ENCODE measurements around the gene SORCS3.

The SORCS3 gene

DNA sequence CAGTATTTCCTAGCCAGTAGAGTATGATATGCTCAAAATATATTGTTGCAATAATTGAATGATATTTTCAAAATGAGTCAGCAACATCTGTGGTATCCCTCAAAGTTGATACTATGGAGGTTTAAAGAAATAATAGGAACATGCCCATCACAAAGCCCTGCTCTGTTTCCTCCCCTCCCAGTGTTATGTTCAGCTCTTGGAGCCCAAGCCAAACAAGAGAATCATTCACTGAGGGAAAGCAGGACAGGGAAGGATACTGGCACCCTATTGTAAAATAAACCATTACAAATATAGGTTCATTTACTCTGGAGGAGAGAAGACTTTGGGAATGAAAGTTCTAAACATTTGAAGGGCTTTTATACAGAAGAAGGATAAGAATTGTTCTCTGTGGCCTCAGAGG, 37.6 kb downstream of the SORCS3 start:
- no peak overlapping the region for H3K27ac ChIP-seq (ENCODE audit: low read length)
- no peaks in the 10 kb centered on the region for H3K4me1 ChIP-seq (ENCODE audit: control insufficient read depth in 1 of 2, insufficient read depth in 2 of 2, low read length in 2 of 2)
- H3K36me3 ChIP-seq (ENCODE audit: control insufficient read depth in 1 of 2, insufficient read depth in 2 of 2, low read length in 2 of 2), result no peaks in the 10 kb centered on the region
- no peak overlapping the region for H3K4me3 ChIP-seq (ENCODE audit: low read depth in 1 of 2, low read length in 2 of 2)
- no peaks in the 10 kb centered on the region for H3K27me3 ChIP-seq (ENCODE audit: low read depth, low read length)
- H3K9me3 ChIP-seq (ENCODE audit: control insufficient read depth in 1 of 2, low read length in 2 of 2), result peaks cover 0 to 4% of the 10 kb centered on the region in 2 donors

GRCh38 chr10:104680467-104681401, 39.6 kb downstream of the SORCS3 start:
- Histone ChIP-seq H3K9me3 (ENCODE audit: control insufficient read depth in 1 of 2, low read length in 2 of 2) (peaks cover 0 to 4% of the 10 kb centered on the region in 2 donors), H3K27me3 (ENCODE audit: low read depth, low read length) (no peaks in the 10 kb centered on the region), H3K4me3 (ENCODE audit: low read depth in 1 of 2, low read length in 2 of 2) (peak overlapping the region; percentile 52 to 62), H3K36me3 (ENCODE audit: control insufficient read depth in 1 of 2, insufficient read depth in 2 of 2, low read length in 2 of 2) (no peaks in the 10 kb centered on the region), H3K27ac (ENCODE audit: low read length) (no peak overlapping the region), H3K4me1 (ENCODE audit: control insufficient read depth in 1 of 2, insufficient read depth in 2 of 2, low read length in 2 of 2) (no peaks in the 10 kb centered on the region)

GRCh38 chr10:104681485-104681884, 40.4 kb downstream of the SORCS3 start:
- Histone ChIP-seq H3K9me3 (ENCODE audit: control insufficient read depth in 1 of 2, low read length in 2 of 2) (peaks cover 0 to under 1% of the 10 kb centered on the region in 2 donors), H3K4me3 (ENCODE audit: low read depth in 1 of 2, low read length in 2 of 2) (peak overlapping the region; percentile 52 to 62), H3K27ac (ENCODE audit: low read length) (no peak overlapping the region), H3K27me3 (ENCODE audit: low read depth, low read length) (no peaks in the 10 kb centered on the region), H3K4me1 (ENCODE audit: control insufficient read depth in 1 of 2, insufficient read depth in 2 of 2, low read length in 2 of 2) (no peaks in the 10 kb centered on the region), H3K36me3 (ENCODE audit: control insufficient read depth in 1 of 2, insufficient read depth in 2 of 2, low read length in 2 of 2) (no peaks in the 10 kb centered on the region)

DNA sequence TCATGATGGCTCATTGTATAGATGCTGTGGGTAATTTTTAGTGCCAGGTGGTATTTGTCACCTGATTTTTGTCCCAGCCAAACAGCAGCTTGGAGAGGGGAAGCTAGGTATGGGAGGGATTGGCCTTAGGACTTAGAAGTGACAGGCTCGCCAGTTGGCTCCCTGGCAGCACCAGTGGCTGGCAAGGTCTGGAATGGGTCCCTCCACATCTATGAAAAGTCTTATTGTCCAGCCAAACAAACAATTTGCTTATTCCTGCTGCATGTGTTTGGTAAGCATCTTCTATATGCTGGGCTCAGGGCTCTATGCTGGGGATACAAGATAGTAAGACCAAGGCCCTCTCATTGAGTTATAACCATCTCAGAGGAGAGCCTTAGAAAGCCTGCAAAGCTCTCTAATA, 42.5 kb downstream of the SORCS3 start:
- no peaks in the 10 kb centered on the region for H3K36me3 ChIP-seq (ENCODE audit: control insufficient read depth in 1 of 2, insufficient read depth in 2 of 2, low read length in 2 of 2)

DNA sequence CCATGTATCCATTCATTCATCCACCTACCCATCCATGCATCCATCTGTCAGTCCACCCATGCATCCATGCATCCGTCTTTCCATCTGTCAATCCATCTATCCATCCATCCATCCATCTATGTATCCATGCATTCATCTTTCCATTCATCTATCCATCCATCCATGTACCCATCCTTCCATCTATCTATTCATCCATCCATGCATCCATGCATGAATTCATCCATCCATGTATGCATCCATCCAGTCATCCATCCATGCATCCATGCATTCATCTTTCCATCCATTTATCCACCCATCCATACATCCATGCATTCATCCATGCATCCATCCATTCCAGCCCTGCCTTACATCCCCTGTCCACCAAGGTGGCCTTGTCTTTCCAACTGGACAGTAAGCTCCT, 45.7 kb downstream of the SORCS3 start:
- H3K9me3 ChIP-seq (ENCODE audit: control insufficient read depth in 1 of 2, low read length in 2 of 2), result no peaks in the 10 kb centered on the region
- no peaks in the 10 kb centered on the region for H3K27me3 ChIP-seq (ENCODE audit: low read depth, low read length)
- no peaks in the 10 kb centered on the region for H3K36me3 ChIP-seq (ENCODE audit: control insufficient read depth in 1 of 2, insufficient read depth in 2 of 2, low read length in 2 of 2)
- H3K4me1 ChIP-seq (ENCODE audit: control insufficient read depth in 1 of 2, insufficient read depth in 2 of 2, low read length in 2 of 2), result no peaks in the 10 kb centered on the region
- H3K27ac ChIP-seq (ENCODE audit: low read length), result no peak overlapping the region
- H3K4me3 ChIP-seq (ENCODE audit: low read depth in 1 of 2, low read length in 2 of 2), result no peak overlapping the region

More for the DNA sequence above, 42.5 kb downstream of the SORCS3 start:
- no peak overlapping the region for H3K27ac ChIP-seq (ENCODE audit: low read length)
- no peak overlapping the region for H3K4me3 ChIP-seq (ENCODE audit: low read depth in 1 of 2, low read length in 2 of 2)
- H3K27me3 ChIP-seq (ENCODE audit: low read depth, low read length), result no peaks in the 10 kb centered on the region
- H3K4me1 ChIP-seq (ENCODE audit: control insufficient read depth in 1 of 2, insufficient read depth in 2 of 2, low read length in 2 of 2), result no peaks in the 10 kb centered on the region
- no peaks in the 10 kb centered on the region for H3K9me3 ChIP-seq (ENCODE audit: control insufficient read depth in 1 of 2, low read length in 2 of 2)

GRCh38 chr10:104688251-104689042, 47.4 kb downstream of the SORCS3 start:
- Histone ChIP-seq H3K36me3 (ENCODE audit: control insufficient read depth in 1 of 2, insufficient read depth in 2 of 2, low read length in 2 of 2) (no peaks in the 10 kb centered on the region), H3K4me1 (ENCODE audit: control insufficient read depth in 1 of 2, insufficient read depth in 2 of 2, low read length in 2 of 2) (no peaks in the 10 kb centered on the region), H3K4me3 (ENCODE audit: low read depth in 1 of 2, low read length in 2 of 2) (no peak overlapping the region), H3K9me3 (ENCODE audit: control insufficient read depth in 1 of 2, low read length in 2 of 2) (no peaks in the 10 kb centered on the region), H3K27ac (ENCODE audit: low read length) (no peak overlapping the region), H3K27me3 (ENCODE audit: low read depth, low read length) (no peaks in the 10 kb centered on the region)

DNA sequence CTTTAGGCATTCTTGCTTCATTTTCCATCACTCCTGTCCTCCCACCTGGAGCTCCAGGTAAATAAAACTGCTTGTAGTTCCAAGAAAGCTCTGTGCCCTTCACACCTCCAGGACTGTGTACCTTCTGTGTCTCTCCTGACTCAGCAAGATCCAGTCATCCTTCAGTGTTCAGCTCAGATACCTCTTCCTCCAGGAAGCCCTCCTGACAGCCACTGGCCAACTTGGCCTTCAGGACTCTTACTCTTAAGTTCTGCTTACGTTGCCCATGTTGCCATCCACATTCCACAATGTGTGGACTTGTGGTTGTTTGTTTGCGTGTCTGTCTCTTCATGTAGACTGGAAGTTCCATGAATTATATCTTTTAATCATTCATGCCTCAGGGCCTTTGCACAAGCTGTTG, 48.0 kb downstream of the SORCS3 start:
- Histone ChIP-seq H3K36me3 (ENCODE audit: control insufficient read depth in 1 of 2, insufficient read depth in 2 of 2, low read length in 2 of 2) (no peaks in the 10 kb centered on the region), H3K4me3 (ENCODE audit: low read depth in 1 of 2, low read length in 2 of 2) (no peak overlapping the region), H3K27ac (ENCODE audit: low read length) (no peak overlapping the region), H3K4me1 (ENCODE audit: control insufficient read depth in 1 of 2, insufficient read depth in 2 of 2, low read length in 2 of 2) (no peaks in the 10 kb centered on the region), H3K27me3 (ENCODE audit: low read depth, low read length) (no peaks in the 10 kb centered on the region), H3K9me3 (ENCODE audit: control insufficient read depth in 1 of 2, low read length in 2 of 2) (no peaks in the 10 kb centered on the region)

DNA sequence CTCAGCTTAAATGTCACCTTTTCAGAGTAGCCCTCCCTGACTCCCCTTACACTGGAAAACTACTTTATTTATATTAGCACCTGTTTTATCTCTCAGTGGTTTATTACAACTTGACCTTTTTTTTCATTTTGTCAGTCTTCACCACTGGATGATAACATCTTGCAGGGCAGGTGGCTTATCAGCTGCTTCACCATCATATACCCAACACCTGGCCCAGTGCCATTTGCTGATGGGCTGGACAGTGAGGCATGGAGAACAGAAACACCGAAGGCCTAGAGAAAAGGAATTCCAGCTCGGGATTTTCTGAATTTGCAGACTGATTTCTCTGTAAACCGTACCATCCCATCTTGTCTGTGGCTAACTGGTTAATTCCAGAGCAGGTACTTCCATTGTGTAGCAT, 48.5 kb downstream of the SORCS3 start:
- Histone ChIP-seq H3K4me1 (ENCODE audit: control insufficient read depth in 1 of 2, insufficient read depth in 2 of 2, low read length in 2 of 2) (no peaks in the 10 kb centered on the region), H3K27ac (ENCODE audit: low read length) (no peak overlapping the region), H3K4me3 (ENCODE audit: low read depth in 1 of 2, low read length in 2 of 2) (no peak overlapping the region), H3K36me3 (ENCODE audit: control insufficient read depth in 1 of 2, insufficient read depth in 2 of 2, low read length in 2 of 2) (no peaks in the 10 kb centered on the region), H3K9me3 (ENCODE audit: control insufficient read depth in 1 of 2, low read length in 2 of 2) (no peaks in the 10 kb centered on the region), H3K27me3 (ENCODE audit: low read depth, low read length) (no peaks in the 10 kb centered on the region)

DNA sequence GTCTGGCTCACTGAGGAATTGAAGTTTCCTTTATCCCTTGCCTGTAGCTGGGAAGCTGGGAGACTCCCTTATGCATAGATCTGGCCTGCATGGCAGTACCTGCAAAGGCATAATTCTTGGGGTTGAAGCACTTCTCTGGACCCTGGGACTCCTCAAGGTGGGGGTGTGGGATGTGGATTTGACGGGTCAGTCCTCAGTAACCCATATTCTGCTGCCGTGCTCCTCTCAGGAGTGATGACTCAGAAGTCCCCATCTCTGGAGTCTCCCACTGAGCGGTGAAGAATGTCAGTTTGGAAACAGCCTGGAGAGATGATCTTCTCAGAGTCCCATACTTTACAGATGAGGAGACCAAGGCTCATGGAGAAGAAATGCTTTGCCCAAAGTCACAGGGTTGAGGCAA, 49.0 kb downstream of the SORCS3 start:
- H3K27ac ChIP-seq (ENCODE audit: low read length), result no peak overlapping the region
- no peaks in the 10 kb centered on the region for H3K9me3 ChIP-seq (ENCODE audit: control insufficient read depth in 1 of 2, low read length in 2 of 2)
- H3K36me3 ChIP-seq (ENCODE audit: control insufficient read depth in 1 of 2, insufficient read depth in 2 of 2, low read length in 2 of 2), result no peaks in the 10 kb centered on the region
- H3K27me3 ChIP-seq (ENCODE audit: low read depth, low read length), result no peaks in the 10 kb centered on the region
- no peak overlapping the region for H3K4me3 ChIP-seq (ENCODE audit: low read depth in 1 of 2, low read length in 2 of 2)
- H3K4me1 ChIP-seq (ENCODE audit: control insufficient read depth in 1 of 2, insufficient read depth in 2 of 2, low read length in 2 of 2), result no peaks in the 10 kb centered on the region

- Histone ChIP-seq H3K36me3 (ENCODE audit: control insufficient read depth in 1 of 2, insufficient read depth in 2 of 2, low read length in 2 of 2) (no peaks in the 10 kb centered on the region), H3K9me3 (ENCODE audit: control insufficient read depth in 1 of 2, low read length in 2 of 2) (no peaks in the 10 kb centered on the region), H3K27me3 (ENCODE audit: low read depth, low read length) (no peaks in the 10 kb centered on the region), H3K27ac (ENCODE audit: low read length) (no peak overlapping the region), H3K4me3 (ENCODE audit: low read depth in 1 of 2, low read length in 2 of 2) (no peak overlapping the region), H3K4me1 (ENCODE audit: control insufficient read depth in 1 of 2, insufficient read depth in 2 of 2, low read length in 2 of 2) (no peaks in the 10 kb centered on the region)
These were observed 49.9 kb downstream of the SORCS3 start for GRCh38 chr10:104690959-104691358.

DNA sequence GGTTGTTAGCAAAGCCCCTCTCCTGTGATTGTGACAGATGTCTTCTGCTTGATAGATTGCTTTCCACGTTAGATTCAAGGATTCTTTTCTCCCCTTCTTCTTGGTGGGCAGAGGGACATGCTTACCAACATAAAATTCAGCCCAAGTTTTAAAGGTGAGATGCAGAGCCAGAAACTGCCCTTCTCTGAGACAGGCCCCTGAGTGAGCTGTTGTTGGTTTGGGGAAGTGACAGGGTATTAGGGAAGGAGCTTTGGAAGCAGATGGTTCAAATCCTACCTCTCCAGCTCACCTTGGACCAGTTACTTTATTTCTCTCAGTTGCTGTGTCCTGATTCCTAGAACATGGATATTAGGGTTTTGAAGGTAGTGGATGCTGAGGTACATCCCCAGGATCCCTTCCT, 53.0 kb downstream of the SORCS3 start:
- H3K4me3 ChIP-seq (ENCODE audit: low read depth in 1 of 2, low read length in 2 of 2), result no peak overlapping the region
- H3K27ac ChIP-seq (ENCODE audit: low read length), result no peak overlapping the region
- H3K27me3 ChIP-seq (ENCODE audit: low read depth, low read length), result no peaks in the 10 kb centered on the region
- no peaks in the 10 kb centered on the region for H3K4me1 ChIP-seq (ENCODE audit: control insufficient read depth in 1 of 2, insufficient read depth in 2 of 2, low read length in 2 of 2)
- no peaks in the 10 kb centered on the region for H3K9me3 ChIP-seq (ENCODE audit: control insufficient read depth in 1 of 2, low read length in 2 of 2)
- no peaks in the 10 kb centered on the region for H3K36me3 ChIP-seq (ENCODE audit: control insufficient read depth in 1 of 2, insufficient read depth in 2 of 2, low read length in 2 of 2)

All from muscle layer of duodenum (tissue), 2 donors.